GM19023 (cell line): ENCODE measurements around the gene NR2F6.

Experiments
- ATAC-seq: cut with Tn5 transposase; IDR thresholded peaks from one replicate; pipeline ENCODE4 v1.9.1; 2021; ENCODE audit warnings: mild to moderate bottlenecking, moderate library complexity; ENCODE audit not compliant: unreplicated experiment

NR2F6 gene

DNA sequence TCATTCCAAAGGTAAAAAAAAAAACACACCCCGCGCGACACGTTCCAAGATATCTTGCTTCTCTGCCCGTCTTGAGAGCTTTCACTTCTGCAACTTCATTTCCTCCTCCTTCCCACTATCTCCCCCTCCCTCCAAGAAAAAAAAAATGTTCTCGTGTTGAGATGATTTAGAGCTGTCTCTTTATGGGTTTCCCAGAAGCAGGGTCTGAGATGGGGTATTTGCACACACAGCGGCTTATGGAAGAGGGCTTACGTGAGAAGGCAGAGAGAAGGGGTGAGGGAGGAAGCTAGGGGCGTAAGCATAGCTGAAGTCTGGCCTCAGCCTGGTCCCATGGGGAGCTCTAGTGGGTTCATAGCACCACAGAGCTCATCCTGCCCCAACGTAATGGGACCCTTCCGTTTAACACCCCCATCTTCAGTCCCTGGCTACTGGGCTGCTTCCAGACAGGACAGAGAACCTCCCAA lies 61.8 kb downstream of the NR2F6 start:
- no peak for ATAC-seq

DNA sequence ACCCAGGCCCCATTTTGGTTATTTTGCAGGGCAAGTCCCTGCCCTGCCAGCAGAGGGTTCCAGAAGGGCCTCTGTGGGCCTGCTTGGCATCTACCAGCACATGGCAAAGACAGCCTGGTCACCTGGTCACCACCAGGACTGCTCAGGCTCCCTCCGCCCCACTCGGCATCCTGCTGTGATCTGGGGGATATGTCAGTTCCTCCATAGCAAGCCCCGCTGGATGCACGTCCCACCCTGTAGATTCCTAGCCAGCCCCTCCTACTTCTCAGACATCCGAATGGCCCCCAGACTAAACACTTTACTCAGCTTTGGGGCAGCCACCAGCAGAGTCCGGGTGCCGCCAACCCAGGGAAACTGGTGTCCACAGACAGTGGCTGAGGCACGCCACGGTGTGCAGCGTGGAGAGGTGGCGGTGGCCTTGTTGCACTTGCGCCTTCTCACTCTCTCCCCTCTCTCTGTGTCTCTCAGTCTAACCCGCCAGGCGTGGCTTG lies 62.4 kb downstream of the NR2F6 start:
- no peak for ATAC-seq
